Stimulated activated CD4-positive, alpha-beta T cell treated with anti-CD3 and anti-CD28 coated beads, TNF-alpha, amount 100 ng/mL, for 24 hours (primary cell): ENCODE data around the gene LGALS1.

Source experiments
- DNase-seq, 3 experiments: peaks; one replicate each; pipeline ENCODE4 v3.0.0-alpha.2; 2020; ENCODE audit warnings: low read depth in 3 of 3

Gene LGALS1

GRCh38 chr22:37674951-37675929 is at the start of gene LGALS1:
Gene LGALS1 (plus strand): TSS chr22:37675636. CDS start chr22:37675703, 67 bp downstream.
- DNase-seq = peak in 1 of 3 experiments; percentile 69

- no peak for DNase-seq
Measured at GRCh38 chr22:37625737-37626136, 49.7 kb upstream of the LGALS1 start.

- DNase-seq = no peak
Measured at GRCh38 chr22:37626144-37626543, 49.3 kb upstream of the LGALS1 start.

- no peak for DNase-seq
Measured at GRCh38 chr22:37626556-37627075, 48.8 kb upstream of the LGALS1 start.

GRCh38 chr22:37627121-37627520 is 48.3 kb upstream of the LGALS1 start:
- DNase-seq = no peak

- no peak for DNase-seq
Measured at GRCh38 chr22:37627545-37627944, 47.9 kb upstream of the LGALS1 start.

- no peak for DNase-seq
Measured at GRCh38 chr22:37628830-37629229, 46.6 kb upstream of the LGALS1 start.

GRCh38 chr22:37629928-37630327 is 45.5 kb upstream of the LGALS1 start:
- no peak for DNase-seq

- DNase-seq = no peak
Measured at GRCh38 chr22:37630839-37631435, 44.5 kb upstream of the LGALS1 start.

- DNase-seq = no peak
Measured at GRCh38 chr22:37631448-37632173, 43.8 kb upstream of the LGALS1 start.

GRCh38 chr22:37632174-37633088 is 43.0 kb upstream of the LGALS1 start:
- no peak for DNase-seq

- DNase-seq = no peak
Measured at GRCh38 chr22:37633089-37633624, 42.3 kb upstream of the LGALS1 start.

GRCh38 chr22:37633625-37634416 is 41.6 kb upstream of the LGALS1 start:
- DNase-seq = peak in 2 of 3 experiments; percentile 35 to 64

GRCh38 chr22:37634417-37634924 is 41.0 kb upstream of the LGALS1 start:
- DNase-seq = no peak

GRCh38 chr22:37635157-37635556 is 40.3 kb upstream of the LGALS1 start:
- no peak for DNase-seq

- DNase-seq = no peak
Measured at GRCh38 chr22:37636186-37636948, 39.1 kb upstream of the LGALS1 start.

GRCh38 chr22:37636949-37637273 is 38.5 kb upstream of the LGALS1 start:
- DNase-seq = no peak

GRCh38 chr22:37638391-37639069 is 36.9 kb upstream of the LGALS1 start:
- no peak for DNase-seq
